ENCODE data around the gene ERBB2.

ERBB2 gene

DNA sequence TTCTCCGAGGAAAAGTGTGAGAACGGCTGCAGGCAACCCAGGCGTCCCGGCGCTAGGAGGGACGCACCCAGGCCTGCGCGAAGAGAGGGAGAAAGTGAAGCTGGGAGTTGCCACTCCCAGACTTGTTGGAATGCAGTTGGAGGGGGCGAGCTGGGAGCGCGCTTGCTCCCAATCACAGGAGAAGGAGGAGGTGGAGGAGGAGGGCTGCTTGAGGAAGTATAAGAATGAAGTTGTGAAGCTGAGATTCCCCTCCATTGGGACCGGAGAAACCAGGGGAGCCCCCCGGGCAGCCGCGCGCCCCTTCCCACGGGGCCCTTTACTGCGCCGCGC lies at the start of gene ERBB2:
Gene ERBB2 (plus strand): TSS at position 247 of the 330 bp plus-strand sequence. CDS start 175 bp downstream, outside the sequence.
- in situ Hi-C loops (cut with HindIII; ENCODE audit: low pct_ligation_motif_present, low sequenced_read_pairs): no loop called here
- TF ChIP-seq, protein P1, sequence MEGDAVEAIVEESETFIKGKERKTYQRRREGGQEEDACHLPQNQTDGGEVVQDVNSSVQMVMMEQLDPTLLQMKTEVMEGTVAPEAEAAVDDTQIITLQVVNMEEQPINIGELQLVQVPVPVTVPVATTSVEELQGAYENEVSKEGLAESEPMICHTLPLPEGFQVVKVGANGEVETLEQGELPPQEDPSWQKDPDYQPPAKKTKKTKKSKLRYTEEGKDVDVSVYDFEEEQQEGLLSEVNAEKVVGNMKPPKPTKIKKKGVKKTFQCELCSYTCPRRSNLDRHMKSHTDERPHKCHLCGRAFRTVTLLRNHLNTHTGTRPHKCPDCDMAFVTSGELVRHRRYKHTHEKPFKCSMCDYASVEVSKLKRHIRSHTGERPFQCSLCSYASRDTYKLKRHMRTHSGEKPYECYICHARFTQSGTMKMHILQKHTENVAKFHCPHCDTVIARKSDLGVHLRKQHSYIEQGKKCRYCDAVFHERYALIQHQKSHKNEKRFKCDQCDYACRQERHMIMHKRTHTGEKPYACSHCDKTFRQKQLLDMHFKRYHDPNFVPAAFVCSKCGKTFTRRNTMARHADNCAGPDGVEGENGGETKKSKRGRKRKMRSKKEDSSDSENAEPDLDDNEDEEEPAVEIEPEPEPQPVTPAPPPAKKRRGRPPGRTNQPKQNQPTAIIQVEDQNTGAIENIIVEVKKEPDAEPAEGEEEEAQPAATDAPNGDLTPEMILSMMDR (IDR thresholded peaks at IDR 0.05; ENCODE audit: low read depth, low read length, missing control alignments): no peak
- Histone ChIP-seq H3K27ac (no peak within 1 kb of the TSS), H3K27me3 (replicated peaks) (no peaks in the 10 kb centered on the region), H3K4me3 (ENCODE audit: low read depth, low read length) (peak within 1 kb of the TSS; percentile 72), H3K36me3 (replicated peaks) (no peaks in the 10 kb centered on the region)
- DNase-seq: peak; percentile 68

DNA sequence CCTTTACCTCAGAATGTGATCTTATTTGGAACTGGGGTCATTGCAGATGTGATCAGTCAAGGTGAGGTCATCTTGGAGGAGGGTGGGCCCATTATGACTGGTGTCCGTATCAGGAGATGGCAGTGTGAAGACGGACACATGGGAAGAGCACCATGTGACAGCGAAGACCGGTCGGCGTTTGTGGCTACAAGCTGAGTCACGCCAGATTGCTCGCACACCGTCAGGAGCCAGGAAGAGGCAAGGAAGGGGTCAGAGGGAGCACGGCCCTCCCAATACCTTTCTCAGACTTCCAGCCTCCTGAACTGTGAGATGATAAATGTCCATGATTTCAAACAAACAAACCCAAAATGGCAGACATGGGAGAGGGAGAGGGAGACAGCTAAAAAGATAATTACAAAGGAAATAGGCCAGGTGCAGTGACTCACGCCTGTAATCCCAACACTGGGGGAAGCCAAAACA lies 49.7 kb upstream of the ERBB2 start:
- Histone ChIP-seq H3K27me3 (replicated peaks) (no peaks in the 10 kb centered on the region), H3K4me3 (ENCODE audit: low read depth, low read length) (no peak overlapping the region), H3K36me3 (replicated peaks) (no peaks in the 10 kb centered on the region), H3K27ac (no peak overlapping the region)
- in situ Hi-C loops (cut with HindIII; ENCODE audit: low pct_ligation_motif_present, low sequenced_read_pairs): no loop called here
- DNase-seq: no peak
- TF ChIP-seq, protein P1 (IDR thresholded peaks at IDR 0.05; ENCODE audit: low read depth, low read length, missing control alignments): no peak

DNA sequence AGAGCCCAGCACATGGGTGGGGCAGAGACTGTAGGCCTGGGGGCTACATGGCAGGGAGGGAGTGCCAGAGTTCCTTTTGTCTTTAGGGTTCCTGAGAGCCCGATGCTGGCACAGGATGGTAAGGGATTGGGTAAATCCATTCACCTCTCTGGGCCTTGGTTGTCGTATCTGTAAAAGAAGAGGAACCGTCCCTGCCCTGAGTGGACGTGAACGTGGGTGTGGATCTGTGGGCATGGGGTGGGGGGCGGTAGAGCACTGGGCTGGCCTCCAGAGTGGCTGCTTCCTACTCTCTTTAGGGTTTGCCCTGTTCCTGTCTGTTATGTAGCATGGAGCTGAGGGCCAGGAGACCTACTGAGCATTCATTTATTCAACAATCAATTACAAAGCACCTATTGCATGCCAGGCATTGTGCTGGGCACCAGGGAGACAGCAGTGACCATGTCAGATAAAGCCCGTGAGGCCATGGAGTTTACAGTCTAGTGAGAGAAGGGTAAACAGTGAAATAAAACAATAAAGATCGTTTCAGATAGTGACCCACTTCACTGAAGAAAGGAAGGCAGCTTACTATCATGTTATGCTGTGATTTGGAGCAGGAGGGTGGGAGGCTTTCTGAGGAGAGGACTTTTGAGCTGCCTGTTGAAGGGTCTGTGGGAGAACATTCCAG lies 47.8 kb upstream of the ERBB2 start:
- H3K27ac ChIP-seq: no peak overlapping the region
- no peaks in the 10 kb centered on the region for H3K27me3 ChIP-seq (replicated peaks)
- in situ Hi-C loops (cut with HindIII; ENCODE audit: low pct_ligation_motif_present, low sequenced_read_pairs): no loop called here
- no peak overlapping the region for H3K4me3 ChIP-seq (ENCODE audit: low read depth, low read length)
- DNase-seq: no peak
- TF ChIP-seq, protein P1 (IDR thresholded peaks at IDR 0.05; ENCODE audit: low read depth, low read length, missing control alignments): no peak
- H3K36me3 ChIP-seq (replicated peaks): no peaks in the 10 kb centered on the region

DNA sequence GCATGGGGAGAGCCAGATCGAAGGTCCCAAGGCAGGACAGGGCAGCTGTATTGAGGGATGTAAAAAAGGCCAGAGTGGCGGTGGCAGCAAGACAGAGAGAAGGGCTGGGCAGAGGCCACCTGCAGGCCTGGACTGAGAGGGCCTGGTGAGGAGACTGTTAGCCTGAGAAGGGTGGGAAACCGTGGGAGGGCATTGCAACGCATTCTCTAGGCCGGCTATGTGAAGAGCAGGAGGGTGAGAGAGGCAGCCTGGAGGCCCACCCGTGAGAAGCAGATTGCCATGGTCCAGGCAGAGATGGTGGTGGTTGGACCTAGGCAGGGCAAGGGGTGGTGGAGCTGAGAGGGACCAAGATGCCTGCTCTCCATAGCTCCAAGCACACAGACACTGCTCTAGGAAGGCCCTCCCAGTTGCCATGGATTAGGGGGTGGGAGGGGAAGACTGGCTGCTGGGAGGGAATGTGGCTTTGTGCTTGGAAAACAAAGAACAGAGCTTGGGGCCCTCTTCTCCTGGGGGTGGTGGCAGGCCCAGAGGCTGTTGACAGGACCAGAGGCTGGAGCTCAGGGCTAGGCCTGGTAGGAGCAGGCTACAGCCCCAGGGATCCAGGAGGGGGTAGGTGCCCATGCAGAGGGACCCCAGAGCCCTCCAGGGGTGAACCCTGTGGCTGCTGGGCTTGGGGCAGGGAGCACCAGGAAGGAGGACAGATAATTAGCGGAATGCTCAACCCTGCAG lies 47.1 kb upstream of the ERBB2 start:
- TF ChIP-seq, protein P1 (IDR thresholded peaks at IDR 0.05; ENCODE audit: low read depth, low read length, missing control alignments): no peak
- Histone ChIP-seq H3K36me3 (replicated peaks) (no peaks in the 10 kb centered on the region), H3K27ac (no peak overlapping the region), H3K27me3 (replicated peaks) (no peaks in the 10 kb centered on the region), H3K4me3 (ENCODE audit: low read depth, low read length) (no peak overlapping the region)
- in situ Hi-C loops (cut with HindIII; ENCODE audit: low pct_ligation_motif_present, low sequenced_read_pairs): no loop called here
- DNase-seq: no peak

DNA sequence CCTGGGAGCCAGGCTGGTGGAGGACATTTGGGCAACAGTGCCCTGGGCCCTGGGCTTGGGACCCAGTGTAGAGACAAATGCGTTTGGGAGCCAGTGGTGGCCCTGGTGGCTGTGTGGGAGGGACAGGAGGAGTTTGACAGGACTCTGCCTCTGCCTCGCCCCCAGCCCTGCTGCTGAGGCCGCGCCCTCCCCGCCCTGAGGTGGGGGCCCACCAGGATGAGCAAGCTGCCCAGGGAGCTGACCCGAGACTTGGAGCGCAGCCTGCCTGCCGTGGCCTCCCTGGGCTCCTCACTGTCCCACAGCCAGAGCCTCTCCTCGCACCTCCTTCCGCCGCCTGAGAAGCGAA lies 46.6 kb upstream of the ERBB2 start:
- in situ Hi-C loops (cut with HindIII; ENCODE audit: low pct_ligation_motif_present, low sequenced_read_pairs): no loop called here
- H3K36me3 ChIP-seq (replicated peaks): no peaks in the 10 kb centered on the region
- DNase-seq: no peak
- H3K27me3 ChIP-seq (replicated peaks): no peaks in the 10 kb centered on the region
- H3K27ac ChIP-seq: no peak overlapping the region
- H3K4me3 ChIP-seq (ENCODE audit: low read depth, low read length): no peak overlapping the region
- TF ChIP-seq, protein P1 (IDR thresholded peaks at IDR 0.05; ENCODE audit: low read depth, low read length, missing control alignments): no peak
